H1 (cell line): ENCODE data around the gene ZBTB25. TPM values are rescaled to one million over a fixed set of nuclear protein-coding genes. Genes with fewer than 3 reads are reported as not detected.

ENCODE experiments used
- CTCF ChIA-PET: fragments of 300-600 bp; sonication (Branson Sonifier 250); formaldehyde crosslinking; loops from one replicate; lab custom pipeline; 2021; ENCODE audit not compliant: partially characterized antibody; lab: Charles Lee
- POLR2A ChIA-PET: fragments of 300-600 bp; sonication (Branson Sonifier 250); formaldehyde crosslinking; loops from one replicate; lab custom pipeline; 2021; ENCODE audit warnings: inconsistent platforms; ENCODE audit not compliant: partially characterized antibody; lab: Charles Lee
- DNase-seq, 2 experiments: peaks; one replicate each; pipeline versions ENCODE4 v3.0.0 to v3.0.0-alpha.2; 2010 to 2022; ENCODE audit warnings: low spot score in 2 of 2, low read depth in 1 of 2, mixed read lengths in 1 of 2
- FAIRE-seq: peaks from 2 replicates; lab custom pipeline; 2011; peaks lifted over from hg19 to GRCh38; lab: Jason Lieb, UNC
- H2AFZ ChIP-seq: 2 replicates; pipeline ENCODE4 v1.8.1; 2012; ENCODE audit warnings: low read length, inconsistent platforms
- H2AK5ac ChIP-seq: 2 replicates; pipeline ENCODE4 v1.6.1; 2013; ENCODE audit warnings: low read depth, low read length
- H2BK120ac ChIP-seq: replicated peaks from 2 replicates; pipeline ENCODE3; 2013; ENCODE audit warnings: low read depth, low read length, inconsistent platforms
- H2BK12ac ChIP-seq: 2 replicates; pipeline ENCODE4 v1.6.1; 2013; ENCODE audit warnings: low read depth, low read length
- H2BK15ac ChIP-seq: 2 replicates; pipeline ENCODE4 v1.6.1; 2013; ENCODE audit warnings: low read length
- H2BK20ac ChIP-seq: 2 replicates; pipeline ENCODE4 v1.6.1; 2013; ENCODE audit warnings: low read length
- H2BK5ac ChIP-seq: 2 replicates; pipeline ENCODE4 v1.6.1; 2013; ENCODE audit warnings: low read depth, low read length
- H3K14ac ChIP-seq: 2 replicates; pipeline ENCODE4 v1.6.1; 2013; ENCODE audit warnings: inconsistent platforms; ENCODE audit not compliant: insufficient read length
- H3K18ac ChIP-seq: 2 replicates; pipeline ENCODE4 v1.6.1; 2013; ENCODE audit warnings: low read length; ENCODE audit errors: extremely low read depth
- H3K23ac ChIP-seq: 2 replicates; pipeline ENCODE4 v1.6.1; 2013; ENCODE audit warnings: inconsistent platforms; ENCODE audit not compliant: insufficient read length
- H3K23me2 ChIP-seq: 2 replicates; pipeline ENCODE4 v1.6.1; 2013; ENCODE audit warnings: low read depth, low read length
- H3K27ac ChIP-seq: 2 replicates; pipeline ENCODE4 v1.6.1; 2011; ENCODE audit warnings: low read depth, low read length, inconsistent platforms
- H3K27me3 ChIP-seq, 4 experiments: replicated peaks in 1 of 4; 1 replicate in 1 of 4; 2 replicates in 3 of 4; pipeline versions ENCODE4 v1.6.1 to v1.8.1; 2011 to 2013; ENCODE audit warnings: low read length in 3 of 4, mild to moderate bottlenecking in 3 of 4, inconsistent platforms in 2 of 4, mixed read lengths in 2 of 4, moderate library complexity in 1 of 4; ENCODE audit not compliant: control insufficient read depth in 3 of 4, insufficient read depth in 3 of 4; ENCODE audit errors: extremely low read depth in 1 of 4
- H3K36me3 ChIP-seq, 4 experiments: 2 replicates each; pipeline versions ENCODE4 v1.6.1 to v1.8.1; 2011 to 2013; ENCODE audit warnings: mild to moderate bottlenecking in 4 of 4, low read length in 3 of 4, moderate library complexity in 2 of 4, control low read depth in 1 of 4, inconsistent platforms in 1 of 4; ENCODE audit not compliant: insufficient read depth in 4 of 4, control insufficient read depth in 2 of 4
- H3K4ac ChIP-seq: replicated peaks from 2 replicates; pipeline ENCODE3; 2013; ENCODE audit warnings: low read length, low read depth, mixed read lengths, inconsistent platforms; ENCODE audit not compliant: insufficient read length
- H3K4me1 ChIP-seq, 4 experiments: replicated peaks in 1 of 4; 1 replicate in 1 of 4; 2 replicates in 3 of 4; pipeline versions ENCODE4 v1.6.1 to v1.8.1; 2011 to 2013; ENCODE audit warnings: low read length in 3 of 4, inconsistent platforms in 2 of 4, mixed read lengths in 1 of 4; ENCODE audit not compliant: insufficient read depth in 4 of 4, control insufficient read depth in 3 of 4
- H3K4me2 ChIP-seq, 2 experiments: 2 replicates each; pipeline versions ENCODE4 v1.6.1 to v1.8.1; 2011 to 2013; ENCODE audit warnings: low read depth in 2 of 2, low read length in 2 of 2, control low read depth in 1 of 2, inconsistent platforms in 1 of 2, mild to moderate bottlenecking in 1 of 2; ENCODE audit not compliant: insufficient read depth in 1 of 2
- H3K4me3 ChIP-seq, 4 experiments: fragments of 200-600, 300-600 bp in 1 of 4; sonication (generic), shearing (Covaris generic), sonication (Bioruptor Twin) in 1 of 4; 2 replicates each; pipeline versions ENCODE4 v1.5.1 to v1.8.1; 2011 to 2016; ENCODE audit warnings: low read length in 4 of 4, low read depth in 3 of 4, control low read depth in 2 of 4, inconsistent platforms in 2 of 4, mild to moderate bottlenecking in 2 of 4, mixed read lengths in 1 of 4, moderate library complexity in 1 of 4; ENCODE audit not compliant: insufficient read depth in 2 of 4; ENCODE audit errors: extremely low read depth in 1 of 4
- H3K56ac ChIP-seq: replicated peaks from 2 replicates; pipeline ENCODE3; 2013; ENCODE audit warnings: low read depth, mild to moderate bottlenecking, mixed read lengths, low read length, inconsistent platforms; ENCODE audit not compliant: insufficient read length
- H3K79me1 ChIP-seq: 2 replicates; pipeline ENCODE4 v1.6.1; 2013; ENCODE audit warnings: low read depth, low read length, control low read depth
- H3K79me2 ChIP-seq, 2 experiments: 2 replicates each; pipeline versions ENCODE4 v1.6.1 to v1.8.1; 2012 to 2013; ENCODE audit warnings: low read length in 2 of 2, mild to moderate bottlenecking in 2 of 2, inconsistent platforms in 1 of 2; ENCODE audit not compliant: insufficient read depth in 2 of 2, control insufficient read depth in 1 of 2
- H3K9ac ChIP-seq, 4 experiments: replicated peaks in 1 of 4; 1 replicate in 1 of 4; 2 replicates in 3 of 4; pipeline versions ENCODE4 v1.6.1 to v1.8.1; 2011 to 2013; ENCODE audit warnings: low read depth in 3 of 4, low read length in 3 of 4, control low read depth in 2 of 4, mild to moderate bottlenecking in 2 of 4, moderate library complexity in 2 of 4, inconsistent platforms in 1 of 4; ENCODE audit errors: extremely low read depth in 1 of 4
- H3K9me3 ChIP-seq, 2 experiments: 2 replicates each; pipeline versions ENCODE4 v1.6.1 to v1.8.1; 2012 to 2013; ENCODE audit warnings: mild to moderate bottlenecking in 2 of 2, moderate library complexity in 2 of 2, control low read depth in 1 of 2, inconsistent platforms in 1 of 2, low read depth in 1 of 2, low read length in 1 of 2, mixed read lengths in 1 of 2; ENCODE audit not compliant: insufficient read depth in 2 of 2
- H4K20me1 ChIP-seq, 2 experiments: replicated peaks in 1 of 2; 2 replicates each; pipeline versions ENCODE3 to v1.8.1; 2011 to 2013; ENCODE audit warnings: inconsistent platforms in 2 of 2, low read length in 2 of 2, mild to moderate bottlenecking in 1 of 2; ENCODE audit not compliant: insufficient read depth in 2 of 2, control insufficient read depth in 1 of 2
- H4K5ac ChIP-seq: 2 replicates; pipeline ENCODE4 v1.6.1; 2013; ENCODE audit warnings: low read length, low read depth, mixed read lengths, inconsistent platforms; ENCODE audit not compliant: insufficient read length
- H4K8ac ChIP-seq: 2 replicates; pipeline ENCODE4 v1.8.0; 2013; ENCODE audit warnings: mild to moderate bottlenecking, moderate library complexity, low read length, inconsistent platforms; ENCODE audit not compliant: insufficient read depth; ENCODE audit errors: extremely low read depth
- H4K91ac ChIP-seq: replicated peaks from 2 replicates; pipeline ENCODE3; 2013; ENCODE audit warnings: low read length, mixed read lengths, inconsistent platforms; ENCODE audit not compliant: insufficient read length
- MAX ChIP-seq: IDR thresholded peaks from 2 replicates; pipeline ENCODE4 v1.6.1; 2012; ENCODE audit warnings: inconsistent platforms
- RNF2 ChIP-seq: fragments of 200-900, 300-1000 bp; sonication (generic); IDR thresholded peaks from 2 replicates; pipeline ENCODE4 v1.7.1; 2016; ENCODE audit warnings: borderline replicate concordance, low read depth, mild to moderate bottlenecking, antibody characterized with exemption, low read length; ENCODE audit not compliant: poor library complexity, severe bottlenecking; ENCODE audit errors: missing control alignments
- WGBS, 2 experiments: shearing (Covaris generic) in 1 of 2; methylation state at CpG; one replicate each; pipeline versions ENCODE4 v1.1.6 to v1.1.7; 2013 to 2015; ENCODE audit warnings: low lambda C conversion rate in 2 of 2, mixed read lengths in 2 of 2, inconsistent platforms in 1 of 2, low coverage in 1 of 2, missing lambda C conversion rate in 1 of 2; ENCODE audit not compliant: insufficient replicate concordance in 2 of 2, insufficient coverage in 1 of 2, insufficient read length in 1 of 2; ENCODE audit errors: extremely low coverage in 1 of 2, missing lambda C conversion rate in 1 of 2; 5-methylcytosine and 5-hydroxymethylcytosine counted together
- polyA plus RNA-seq, 7 experiments: library from polyadenylated mRNA; depleted of rRNA in 3 of 7; stranded (reverse) in 5 of 7; unstranded in 2 of 7; fragments of >200 nt in 5 of 7; fragments of 200-250 nt in 2 of 7; gene quantifications; 1 replicate in 5 of 7; 2 replicates in 1 of 7; 4 replicates in 1 of 7; pipeline versions ENCODE4 v1.2.1 to v1.2.3, GENCODE V29; 2011 to 2013; ENCODE audit warnings: missing spikeins in 2 of 7, mixed read lengths in 2 of 7
- total RNA-seq: library from RNA; stranded (reverse); fragmentation: NEBNext Ultra II Directional; extraction: Animal tissue kit (Norgen Biotek cat#: 25700); gene quantifications from 2 replicates; pipeline ENCODE4 v1.2.1, GENCODE V29; 2021

The ZBTB25 gene
- total and polyA plus RNA-seq, 2 of the 8 experiments (the other 6 are each of a cell fraction or from before 2014, with no cell fraction given), result 5.4 to 11.4 TPM

GRCh38 chr14:64544607-64545312 is 41.1 kb upstream of the ZBTB25 start:
- ChIA-PET CTCF (interaction anchor here (0.7 to 2.8 kb wide), 4 partner anchors 34 to 92 kb away, joined by 3 to 12 read pairs (median 4); no protein-coding TSS in a partner anchor), POLR2A (interaction anchor here (0.7 to 5.4 kb wide), 7 partner anchors 8 to 101 kb away, joined by 3 to 35 read pairs (median 4); partner anchors contain the start of gene ZBTB1)
- 30% methylated on average over 5 of the region's 5 CpGs; no CpG with 5 or more reads in 1 of the 2 experiments for WGBS, 2 experiments
- no peak for TF ChIP-seq RNF2
- no peak for TF ChIP-seq MAX

More at GRCh38 chr14:64544607-64545312, 41.1 kb upstream of the ZBTB25 start:
- Histone ChIP-seq H3K79me2 (peaks cover 0 to 35% of the 10 kb centered on the region in 2 experiments; a peak in 2 of 4 replicates), H3K9ac (no peak overlapping the region; a peak in 1 of 7 replicates), H3K4me1 (peaks cover 0 to 17% (median 5%) of the 10 kb centered on the region in 4 experiments; a peak in 5 of 7 replicates), H3K56ac (no peak overlapping the region), H2BK15ac (no peak overlapping the region), H3K4me2 (peak overlapping the region; percentile 49 to 72), H3K9me3 (peaks cover 19 to 21% of the 10 kb centered on the region in 2 experiments), H3K23me2 (peaks cover 2% of the 10 kb centered on the region), H2BK20ac (no peak overlapping the region), H4K8ac (no peak overlapping the region), H2BK5ac (peak overlapping the region; percentile 76; the same call in 1 of the 2 replicates), H2AK5ac (no peak overlapping the region), H3K18ac (no peak overlapping the region), H3K23ac (no peak overlapping the region), H4K20me1 (peaks cover 0 to 2% of the 10 kb centered on the region in 2 experiments), H3K36me3 (peaks cover 0 to 8% (median 0%) of the 10 kb centered on the region in 4 experiments; a peak in 1 of 8 replicates), H3K79me1 (no peaks in the 10 kb centered on the region; the same call in 1 of the 2 replicates), H3K4ac (no peak overlapping the region), H2BK12ac (no peak overlapping the region), H4K5ac (peak overlapping the region; percentile 80), H3K14ac (no peak overlapping the region), H2AFZ (no peak overlapping the region), H3K27me3 (peaks cover 0 to 3% (median under 1%) of the 10 kb centered on the region in 4 experiments; a peak in 2 of 7 replicates), H2BK120ac (no peak overlapping the region), H3K27ac (no peak overlapping the region), H4K91ac (no peak overlapping the region), H3K4me3 (peak overlapping the region in 3 of 4 experiments; percentile 2 to 61 (median 40); a peak in 5 of 8 replicates)
- FAIRE-seq, result no peak
- DNase-seq, result no peak
